Measurements from ENCODE around the gene JMJD8. TPM values are rescaled to one million over a fixed set of nuclear protein-coding genes. Genes with fewer than 3 reads are reported as not detected.

The JMJD8 gene
- total RNA-seq, 1 donor from 2014 or later, result 158 TPM

- Histone ChIP-seq H3K4me3 (peak overlapping the region; percentile 81 to 97), H3K9me3 (no peaks in the 10 kb centered on the region), H3K4me1 (peaks cover 6 to 17% of the 10 kb centered on the region in 2 donors), H3K27me3 (no peaks in the 10 kb centered on the region), H3K27ac (no peak overlapping the region), H3K36me3 (peaks cover 12 to 17% of the 10 kb centered on the region in 2 donors)
- intact Hi-C loops (cut with DNase I), result loop anchor here (5.0 kb wide), 1 partner anchor 977 kb away; the partner anchor contains the start of genes CRAMP1 and IFT140
- DNase-seq (ENCODE audit: low spot score in 2 of 2), result no peak
- TF ChIP-seq CTCF (IDR thresholded peaks at IDR 0.05), result no peak
These were observed 49.1 kb downstream of the JMJD8 start for GRCh38 chr16:634996-635395.

- intact Hi-C loops (cut with DNase I), result no loop called here
- H3K4me1 ChIP-seq, result peaks cover 6 to 17% of the 10 kb centered on the region in 2 donors
- H3K27ac ChIP-seq, result no peak overlapping the region
- no peaks in the 10 kb centered on the region for H3K27me3 ChIP-seq
- H3K4me3 ChIP-seq, result no peak overlapping the region
- DNase-seq (ENCODE audit: low spot score in 2 of 2), result no peak
- H3K36me3 ChIP-seq, result peaks cover 12 to 17% of the 10 kb centered on the region in 2 donors
- no peaks in the 10 kb centered on the region for H3K9me3 ChIP-seq
- no peak for TF ChIP-seq CTCF (IDR thresholded peaks at IDR 0.05)
These were observed 50.0 kb downstream of the JMJD8 start for GRCh38 chr16:634051-634670.

- Histone ChIP-seq H3K4me1 (peaks cover 6 to 17% of the 10 kb centered on the region in 2 donors), H3K4me3 (no peak overlapping the region), H3K27me3 (no peaks in the 10 kb centered on the region), H3K27ac (no peak overlapping the region), H3K9me3 (no peaks in the 10 kb centered on the region), H3K36me3 (peaks cover 17 to 20% of the 10 kb centered on the region in 2 donors)
- intact Hi-C loops (cut with DNase I), result no loop called here
- no peak for TF ChIP-seq CTCF (IDR thresholded peaks at IDR 0.05)
- DNase-seq (ENCODE audit: low spot score in 2 of 2), result no peak
These were observed 50.6 kb downstream of the JMJD8 start for GRCh38 chr16:633336-634050.

- H3K27me3 ChIP-seq, result no peaks in the 10 kb centered on the region
- H3K4me1 ChIP-seq, result peaks cover 6 to 17% of the 10 kb centered on the region in 2 donors
- H3K36me3 ChIP-seq, result peaks cover 18 to 28% of the 10 kb centered on the region in 2 donors
- H3K4me3 ChIP-seq, result no peak overlapping the region
- intact Hi-C loops (cut with DNase I), result no loop called here
- H3K9me3 ChIP-seq, result no peaks in the 10 kb centered on the region
- DNase-seq (ENCODE audit: low spot score in 2 of 2), result no peak
- no peak overlapping the region for H3K27ac ChIP-seq
- no peak for TF ChIP-seq CTCF (IDR thresholded peaks at IDR 0.05)
These were observed 51.4 kb downstream of the JMJD8 start for GRCh38 chr16:632486-633335.

GRCh38 chr16:631808-632358 is 52.3 kb downstream of the JMJD8 start:
- TF ChIP-seq CTCF (IDR thresholded peaks at IDR 0.05), result no peak
- H3K27me3 ChIP-seq, result no peaks in the 10 kb centered on the region
- peaks cover 27 to 36% of the 10 kb centered on the region in 2 donors for H3K36me3 ChIP-seq
- no peaks in the 10 kb centered on the region for H3K9me3 ChIP-seq
- DNase-seq (ENCODE audit: low spot score in 2 of 2), result no peak
- no peak overlapping the region for H3K4me3 ChIP-seq
- intact Hi-C loops (cut with DNase I), result no loop called here
- H3K4me1 ChIP-seq, result peaks cover 6 to 14% of the 10 kb centered on the region in 2 donors
- H3K27ac ChIP-seq, result no peak overlapping the region
